Measurements from ENCODE around the gene LZTS3.
"Not testable (repeated sequence)": the region's sequence is repeated elsewhere in the genome, so short reads cannot be mapped to it uniquely, and the experiment has no call there.

LZTS3 gene

GRCh38 chr20:3172933-3173609, at the start of gene LZTS3:
Gene LZTS3 (minus strand): TSS chr20:3173549. CDS start chr20:3167163, 6,386 bp downstream.
- DNase-seq (ENCODE audit: low read depth, low spot score), result no peak
- peak within 1 kb of the TSS; percentile 48 for H3K27ac ChIP-seq

GRCh38 chr20:3221398-3222226, 48.3 kb upstream of the LZTS3 start:
- peaks cover 19% of the 10 kb centered on the region; the same call in 1 of the 2 replicates for H3K36me3 ChIP-seq (ENCODE audit: insufficient read depth, low read length)
- no peaks in the 10 kb centered on the region for H3K9me3 ChIP-seq (ENCODE audit: low read depth, low read length)
- TF ChIP-seq EZH2 (IDR thresholded peaks at IDR 0.05) (no peak), POLR2AphosphoS5 (IDR thresholded peaks at IDR 0.05; ENCODE audit: borderline replicate concordance, low read depth, low read length) (no peak), FOXP2 (optimal IDR thresholded peaks at IDR 0.05; ENCODE audit: control extremely low read depth, extremely low read length, insufficient read depth) (no peak)
- no peak overlapping the region for H3K9ac ChIP-seq (ENCODE audit: insufficient read length)
- H3K27ac ChIP-seq, result no peak overlapping the region
- no peak overlapping the region for H3K4me3 ChIP-seq
- no peak for DNase-seq (ENCODE audit: low read depth, low spot score)

More at GRCh38 chr20:3172933-3173609, at the start of gene LZTS3:
- H3K9me3 ChIP-seq (ENCODE audit: low read depth, low read length), result no peaks in the 10 kb centered on the region
- peak within 1 kb of the TSS; percentile 86 for H3K9ac ChIP-seq (ENCODE audit: insufficient read length)
- no peaks in the 10 kb centered on the region for H3K36me3 ChIP-seq (ENCODE audit: insufficient read depth, low read length)
- TF ChIP-seq FOXP2 (optimal IDR thresholded peaks at IDR 0.05; ENCODE audit: control extremely low read depth, extremely low read length, insufficient read depth) (peak; percentile 13), EZH2 (IDR thresholded peaks at IDR 0.05) (no peak), POLR2AphosphoS5 (IDR thresholded peaks at IDR 0.05; ENCODE audit: borderline replicate concordance, low read depth, low read length) (peak; percentile 5; the same call in 1 of the 2 replicates)
- peak within 1 kb of the TSS; percentile 89 for H3K4me3 ChIP-seq

- Histone ChIP-seq H3K27ac (no peak overlapping the region), H3K36me3 (ENCODE audit: insufficient read depth, low read length) (peaks cover 36% of the 10 kb centered on the region), H3K9me3 (ENCODE audit: low read depth, low read length) (no peaks in the 10 kb centered on the region), H3K4me3 (no peak overlapping the region), H3K9ac (ENCODE audit: insufficient read length) (no peak overlapping the region)
- TF ChIP-seq FOXP2 (optimal IDR thresholded peaks at IDR 0.05; ENCODE audit: control extremely low read depth, extremely low read length, insufficient read depth), result no peak
- TF ChIP-seq POLR2AphosphoS5 (IDR thresholded peaks at IDR 0.05; ENCODE audit: borderline replicate concordance, low read depth, low read length), result no peak; the same call in 1 of the 2 replicates
- no peak for TF ChIP-seq EZH2 (IDR thresholded peaks at IDR 0.05)
- DNase-seq (ENCODE audit: low read depth, low spot score), result no peak
Observed at GRCh38 chr20:3218307-3218988, 45.1 kb upstream of the LZTS3 start.

GRCh38 chr20:3215359-3215917, 42.1 kb upstream of the LZTS3 start:
- not testable (repeated sequence) for H3K9ac ChIP-seq (ENCODE audit: insufficient read length); H3K4me3 ChIP-seq; H3K9me3 ChIP-seq (ENCODE audit: low read depth, low read length); DNase-seq (ENCODE audit: low read depth, low spot score); H3K27ac ChIP-seq
- H3K36me3 ChIP-seq (ENCODE audit: insufficient read depth, low read length), result peaks cover 23% of the 10 kb centered on the region

GRCh38 chr20:3213226-3213625, 39.9 kb upstream of the LZTS3 start:
- no peak for DNase-seq (ENCODE audit: low read depth, low spot score)
- H3K9me3 ChIP-seq (ENCODE audit: low read depth, low read length), result no peaks in the 10 kb centered on the region
- no peak overlapping the region for H3K27ac ChIP-seq
- no peak overlapping the region for H3K4me3 ChIP-seq
- no peak overlapping the region for H3K9ac ChIP-seq (ENCODE audit: insufficient read length)
- TF ChIP-seq FOXP2 (optimal IDR thresholded peaks at IDR 0.05; ENCODE audit: control extremely low read depth, extremely low read length, insufficient read depth) (no peak), POLR2AphosphoS5 (IDR thresholded peaks at IDR 0.05; ENCODE audit: borderline replicate concordance, low read depth, low read length) (no peak), EZH2 (IDR thresholded peaks at IDR 0.05) (no peak)
- H3K36me3 ChIP-seq (ENCODE audit: insufficient read depth, low read length), result peaks cover 20% of the 10 kb centered on the region

GRCh38 chr20:3210346-3210745, 37.0 kb upstream of the LZTS3 start:
- peak overlapping the region; percentile 90 for H3K9ac ChIP-seq (ENCODE audit: insufficient read length)
- no peak for DNase-seq (ENCODE audit: low read depth, low spot score)
- no peak for TF ChIP-seq FOXP2 (optimal IDR thresholded peaks at IDR 0.05; ENCODE audit: control extremely low read depth, extremely low read length, insufficient read depth)
- TF ChIP-seq POLR2AphosphoS5 (IDR thresholded peaks at IDR 0.05; ENCODE audit: borderline replicate concordance, low read depth, low read length), result no peak
- TF ChIP-seq EZH2 (IDR thresholded peaks at IDR 0.05), result no peak
- peak overlapping the region; percentile 88 for H3K4me3 ChIP-seq
- H3K27ac ChIP-seq, result no peak overlapping the region
- H3K9me3 ChIP-seq (ENCODE audit: low read depth, low read length), result no peaks in the 10 kb centered on the region
- peaks cover 18% of the 10 kb centered on the region for H3K36me3 ChIP-seq (ENCODE audit: insufficient read depth, low read length)

GRCh38 chr20:3209946-3210317, 36.6 kb upstream of the LZTS3 start:
- peak overlapping the region; percentile 9; the same call in 1 of the 2 replicates for H3K27ac ChIP-seq
- DNase-seq (ENCODE audit: low read depth, low spot score), result no peak

More at GRCh38 chr20:3209946-3210317, 36.6 kb upstream of the LZTS3 start:
- no peaks in the 10 kb centered on the region for H3K9me3 ChIP-seq (ENCODE audit: low read depth, low read length)
- no peak for TF ChIP-seq EZH2 (IDR thresholded peaks at IDR 0.05)
- no peak for TF ChIP-seq FOXP2 (optimal IDR thresholded peaks at IDR 0.05; ENCODE audit: control extremely low read depth, extremely low read length, insufficient read depth)
- TF ChIP-seq POLR2AphosphoS5 (IDR thresholded peaks at IDR 0.05; ENCODE audit: borderline replicate concordance, low read depth, low read length), result no peak
- peaks cover 14% of the 10 kb centered on the region for H3K36me3 ChIP-seq (ENCODE audit: insufficient read depth, low read length)
- peak overlapping the region; percentile 88 for H3K4me3 ChIP-seq
- peak overlapping the region; percentile 90 for H3K9ac ChIP-seq (ENCODE audit: insufficient read length)

All from SK-N-MC (cell line).